Stimulated activated CD4-positive, alpha-beta T cell treated with anti-CD3 and anti-CD28 coated beads, Interleukin-2, amount 100 ng/mL, for 4 hours (primary cell): Measurements from ENCODE around the gene SGSM1.

ENCODE experiments used
- DNase-seq: peaks from one replicate; pipeline ENCODE4 v3.0.0-alpha.2; 2020; ENCODE audit warnings: low read depth

Gene SGSM1

DNA sequence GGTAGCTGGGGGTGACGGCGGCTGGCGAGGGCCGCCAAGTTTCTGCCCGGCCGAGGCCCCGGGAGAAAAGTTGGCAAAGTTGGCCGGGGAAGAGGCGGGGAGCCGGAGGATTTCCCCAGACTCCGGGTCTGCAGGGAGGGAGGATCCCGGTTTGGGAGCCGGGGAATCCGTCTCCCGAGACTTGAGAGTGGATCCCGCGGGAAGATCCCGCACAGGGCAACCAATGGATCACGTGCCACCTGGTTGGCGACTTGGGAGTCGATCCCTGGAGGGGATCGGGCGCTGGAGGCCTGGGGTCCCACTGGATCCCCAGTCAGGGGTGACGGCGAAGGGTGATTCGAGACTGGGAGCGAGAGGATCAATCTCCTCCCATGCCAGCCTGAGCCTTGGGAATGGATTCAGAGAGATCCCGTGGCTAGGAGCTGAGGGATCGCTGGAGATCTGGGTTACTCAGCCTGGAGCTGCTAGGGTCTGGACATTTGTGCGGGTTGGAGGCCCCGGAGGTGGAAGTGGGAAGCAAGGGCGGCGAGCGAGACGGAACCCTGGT, 146.9 kb downstream of the SGSM1 start:
- no peak for DNase-seq

DNA sequence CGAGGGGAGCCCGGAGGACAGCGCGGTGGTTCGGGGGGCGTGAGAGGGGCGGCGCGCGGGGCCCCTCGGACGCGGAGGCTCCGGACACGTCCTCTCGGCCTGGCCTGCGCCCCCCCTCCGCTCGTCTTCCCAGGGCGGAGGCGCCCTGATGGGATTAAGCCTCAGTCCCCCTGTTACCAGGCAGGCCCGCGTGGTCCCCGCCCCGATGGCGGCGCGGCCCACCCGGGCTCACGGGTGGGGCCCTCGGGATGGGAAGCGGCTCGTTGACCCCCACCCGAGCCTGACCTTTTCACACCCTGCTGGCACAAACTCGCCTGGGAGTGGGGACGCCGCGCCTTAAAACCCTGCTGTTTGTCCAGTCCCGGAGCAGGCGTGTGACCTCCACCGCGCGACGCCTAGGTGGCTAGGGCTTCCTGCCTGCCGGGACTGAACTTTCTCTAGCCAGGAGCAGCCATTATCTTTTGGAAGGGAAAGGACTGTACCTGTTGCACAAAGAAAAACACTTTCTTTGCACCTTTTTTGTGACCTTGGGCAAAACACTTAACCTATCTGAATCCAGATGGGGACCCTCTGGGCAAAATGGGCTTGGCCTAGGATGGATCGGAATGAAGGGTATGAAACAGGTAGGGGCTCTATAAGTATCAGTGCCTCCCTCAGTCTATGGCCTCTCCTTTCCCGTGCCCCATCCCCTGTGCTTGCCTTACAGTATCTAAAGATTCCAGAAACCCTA, 147.5 kb downstream of the SGSM1 start:
- no peak for DNase-seq

GRCh38 chr22:24954114-24954463, 148.1 kb downstream of the SGSM1 start:
- DNase-seq, result no peak

DNA sequence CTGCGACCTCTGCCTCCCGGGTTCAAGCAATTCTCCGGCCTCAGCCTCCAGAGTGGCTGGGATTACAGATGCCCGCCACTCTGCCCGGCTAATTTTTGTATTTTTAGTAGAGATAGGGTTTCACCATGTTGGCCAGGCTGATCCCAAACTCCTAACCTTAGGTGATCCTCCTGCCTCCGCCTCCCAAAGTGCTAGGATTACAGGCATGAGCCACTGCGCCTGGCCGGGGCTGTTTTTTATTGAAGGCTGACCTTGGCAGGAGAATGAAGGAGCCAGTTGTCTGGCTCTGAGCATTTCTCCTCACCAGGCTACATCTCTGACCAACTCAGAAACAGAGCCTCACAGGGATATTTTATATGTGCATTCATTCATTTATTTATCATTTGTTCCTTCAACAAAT, 148.8 kb downstream of the SGSM1 start:
- no peak for DNase-seq

DNA sequence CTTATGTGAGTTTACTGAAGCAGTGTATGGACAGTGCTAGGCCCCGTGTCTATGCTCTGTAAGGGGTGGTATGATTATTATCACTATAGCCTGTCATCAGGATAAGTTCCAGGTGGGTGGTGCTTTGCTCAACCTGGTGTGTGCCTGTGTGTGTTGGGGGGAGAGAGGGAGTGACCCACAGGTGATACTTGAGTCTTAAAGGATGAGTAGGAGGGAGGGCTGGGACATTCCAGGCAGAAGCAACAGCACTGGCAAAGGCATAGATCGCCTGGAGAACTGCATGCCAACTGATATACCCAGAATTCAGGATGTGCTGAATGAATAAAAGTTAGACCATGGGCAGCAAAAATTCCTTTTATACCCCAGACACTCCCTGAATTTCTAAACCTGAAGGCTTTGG, 151.0 kb downstream of the SGSM1 start:
- no peak for DNase-seq

- DNase-seq, result no peak
These were observed 155.3 kb downstream of the SGSM1 start for GRCh38 chr22:24961217-24961844.

GRCh38 chr22:24962094-24962493, 156.1 kb downstream of the SGSM1 start:
- no peak for DNase-seq

GRCh38 chr22:24962835-24963234, 156.8 kb downstream of the SGSM1 start:
- DNase-seq, result no peak

GRCh38 chr22:24964441-24964840, 158.4 kb downstream of the SGSM1 start:
- DNase-seq, result no peak

- DNase-seq, result no peak
These were observed 160.0 kb downstream of the SGSM1 start for GRCh38 chr22:24965822-24966626.

DNA sequence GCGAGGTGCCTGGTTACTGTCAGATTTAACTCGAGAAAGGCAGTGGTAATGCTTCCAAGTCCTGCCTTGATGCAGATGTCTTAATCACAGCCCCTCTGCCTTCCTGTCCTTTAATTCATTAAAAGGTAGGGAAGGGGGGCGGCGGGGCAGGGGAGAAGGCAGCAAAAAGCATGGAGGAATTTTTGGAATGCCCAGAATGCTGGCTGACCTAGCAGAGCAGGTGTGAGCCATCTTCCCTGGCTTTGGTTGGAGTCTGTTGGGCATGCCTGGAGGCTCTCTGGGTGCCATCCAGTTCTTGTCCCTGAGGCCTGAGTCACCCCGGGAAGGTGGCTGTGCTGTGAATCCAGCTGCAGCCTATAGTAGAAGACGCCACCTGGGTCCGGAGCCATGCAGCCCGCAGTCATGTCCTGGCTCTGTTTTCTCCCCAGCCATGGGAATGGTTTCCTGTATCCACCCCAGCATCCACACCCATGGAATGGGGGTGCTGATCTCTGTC, 162.1 kb downstream of the SGSM1 start:
- DNase-seq, result no peak

DNA sequence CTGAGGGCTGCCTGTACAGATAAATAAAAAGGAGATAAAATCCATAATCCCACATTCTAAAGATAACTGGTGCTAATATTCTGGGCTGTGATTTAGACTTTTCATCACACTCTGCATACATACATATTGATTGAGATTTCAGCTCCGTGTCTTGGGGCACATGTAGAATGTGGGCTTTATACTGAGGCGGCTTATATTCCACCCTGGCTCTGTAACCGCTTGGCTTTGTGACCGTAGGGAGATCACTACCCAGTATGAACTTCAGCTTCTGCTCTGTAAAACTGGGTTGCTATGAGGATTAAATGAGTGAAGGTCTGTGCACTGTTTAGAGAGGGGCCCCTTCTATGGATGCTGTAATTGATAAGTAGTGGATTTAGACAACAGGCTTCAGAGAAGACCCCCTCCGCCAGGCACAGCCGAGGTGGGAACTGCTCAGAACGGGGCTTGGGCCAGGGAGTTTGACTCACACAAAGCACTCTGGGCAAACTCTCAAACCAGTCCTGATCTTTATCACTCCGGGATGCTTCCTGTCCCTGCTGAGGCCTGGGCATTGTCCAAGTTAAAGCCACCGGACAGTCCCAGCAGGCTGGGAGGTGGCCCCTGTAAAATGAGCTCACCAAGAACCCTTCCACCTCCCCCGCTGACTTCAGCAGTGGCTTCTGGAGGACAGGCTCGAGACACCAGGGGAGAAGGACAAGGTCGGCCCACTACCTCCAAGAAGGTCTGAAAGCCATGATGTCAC, 163.7 kb downstream of the SGSM1 start:
- no peak for DNase-seq

DNA sequence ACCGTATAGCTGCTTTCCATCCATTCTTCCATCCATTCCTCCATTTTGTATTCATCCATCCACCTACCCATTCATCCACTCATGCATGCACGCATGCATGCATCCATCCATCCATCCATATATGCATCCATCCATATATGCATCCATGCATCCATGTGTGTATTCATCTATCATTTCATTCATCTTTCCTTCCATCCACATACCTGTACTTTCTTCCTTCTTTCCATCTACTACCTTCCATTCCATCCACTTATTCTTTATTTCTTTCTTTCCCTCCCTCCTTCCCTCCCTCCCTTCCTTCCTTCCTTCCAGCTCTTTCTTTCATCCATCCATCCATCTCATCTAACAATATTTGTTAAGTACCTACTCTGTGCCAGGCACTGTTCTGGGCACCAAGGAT, 166.4 kb downstream of the SGSM1 start:
- DNase-seq, result no peak

GRCh38 chr22:24973872-24974271, 167.9 kb downstream of the SGSM1 start:
- DNase-seq, result no peak

- no peak for DNase-seq
These were observed 169.2 kb downstream of the SGSM1 start for GRCh38 chr22:24975125-24975640.

GRCh38 chr22:24975813-24976341, 169.9 kb downstream of the SGSM1 start:
- DNase-seq, result no peak

DNA sequence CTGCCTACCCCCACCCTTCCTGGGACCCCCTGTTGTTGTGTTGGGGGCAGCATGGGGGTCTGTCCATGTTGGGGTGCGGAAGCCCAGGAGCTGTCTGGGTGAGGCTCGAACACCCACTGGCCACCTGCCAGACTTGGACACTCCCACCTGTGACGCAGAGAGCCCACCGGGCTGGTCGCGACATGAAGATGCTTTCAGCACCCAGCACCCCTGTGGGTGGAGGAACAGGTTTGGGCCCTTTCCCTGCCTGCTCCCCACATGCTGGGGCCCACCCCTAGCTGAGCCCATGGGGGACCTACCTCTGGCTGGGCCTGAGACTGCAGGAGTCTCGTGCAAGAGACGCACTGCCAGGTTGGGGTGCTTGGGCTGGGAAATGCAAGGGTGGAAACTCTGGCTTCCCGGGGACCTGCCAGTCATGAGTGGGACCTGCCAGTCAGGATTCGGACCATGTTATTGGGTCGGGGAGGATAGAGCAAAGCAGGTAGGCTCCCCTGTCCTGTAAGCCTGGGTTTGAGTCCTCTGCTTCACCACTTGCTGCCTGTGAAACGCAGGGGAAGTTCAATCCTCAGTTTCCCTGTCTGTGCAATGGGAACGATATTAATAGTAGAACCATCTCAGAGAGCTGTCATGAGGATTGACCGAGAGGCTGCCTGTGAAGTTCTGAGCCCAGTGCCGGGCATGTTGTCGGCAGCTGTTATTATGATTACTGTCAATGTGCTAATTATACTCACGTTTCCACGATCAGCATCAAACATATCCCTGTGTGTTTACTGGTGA, 170.6 kb downstream of the SGSM1 start:
- no peak for DNase-seq
